PC-9 (cell line): ENCODE results near the gene HPGDS. TPM values are rescaled to one million over a fixed set of nuclear protein-coding genes. Genes with fewer than 3 reads are reported as not detected.
"Not testable (repeated sequence)": the region's sequence is repeated elsewhere in the genome, so short reads cannot be mapped to it uniquely, and the experiment has no call there.

Experiments used
- BruUV-seq: library from RNA; stranded (reverse); fragments of 400-500 nt; replicated peaks from 2 replicates; lab custom pipeline; 2021; lab: Mats Ljungman, UMichigan
- CTCF ChIA-PET: fragments of 300-600 bp; sonication (Branson Sonifier 250); formaldehyde crosslinking; loops from one replicate; lab custom pipeline; 2022; ENCODE audit warnings: antibody characterized with exemption; lab: Charles Lee
- POLR2A ChIA-PET: fragments of 300-600 bp; sonication (Branson Sonifier 250); formaldehyde crosslinking; loops from one replicate; lab custom pipeline; 2022; ENCODE audit warnings: antibody characterized with exemption; ENCODE audit not compliant: unreplicated experiment; lab: Charles Lee
- DNase-seq, 2 experiments: peaks; one replicate each; pipeline versions ENCODE4 v3.0.0 to v3.0.0-alpha.2; 2015 to 2022; ENCODE audit warnings: mixed read lengths in 1 of 2
- H2AFZ ChIP-seq: fragments of 200-600 bp; sonication (generic); 2 replicates; pipeline ENCODE4 v1.8.1; 2017; ENCODE audit warnings: antibody characterized with exemption
- H3F3A ChIP-seq: fragments of 200-600 bp; sonication (generic); 2 replicates; pipeline ENCODE4 v1.8.1; 2017; ENCODE audit warnings: antibody characterized with exemption, mild to moderate bottlenecking, low read depth; ENCODE audit not compliant: insufficient read depth
- H3K27ac ChIP-seq: fragments of 200-600 bp; sonication (generic); 2 replicates; pipeline ENCODE4 v1.6.1; 2016; ENCODE audit warnings: mixed run types
- H3K27me3 ChIP-seq: fragments of 200-600 bp; sonication (generic); 2 replicates; pipeline ENCODE4 v1.6.1; 2016; ENCODE audit warnings: low read depth, mixed run types; ENCODE audit not compliant: insufficient read depth
- H3K36me3 ChIP-seq: fragments of 200-600 bp; sonication (generic); 2 replicates; pipeline ENCODE4 v1.6.1; 2016; ENCODE audit warnings: low read depth, mixed run types
- H3K4me1 ChIP-seq: fragments of 200-600 bp; sonication (generic); replicated peaks from 2 replicates; pipeline ENCODE4 v1.6.1; 2016; ENCODE audit warnings: mixed run types; ENCODE audit not compliant: insufficient read depth
- H3K4me2 ChIP-seq: fragments of 200-600 bp; sonication (generic); 2 replicates; pipeline ENCODE4 v1.6.1; 2017; ENCODE audit warnings: mixed run types
- H3K4me3 ChIP-seq: fragments of 200-600 bp; sonication (generic); 2 replicates; pipeline ENCODE4 v1.6.1; 2016; ENCODE audit warnings: mixed run types
- H3K79me2 ChIP-seq: fragments of 200-600 bp; sonication (generic); 2 replicates; pipeline ENCODE4 v1.6.1; 2017; ENCODE audit warnings: low read depth, mixed run types
- H3K9me2 ChIP-seq: fragments of 200-600 bp; sonication (generic); 2 replicates; pipeline ENCODE4 v1.8.1; 2017; ENCODE audit warnings: mild to moderate bottlenecking; ENCODE audit not compliant: insufficient read depth
- H3K9me3 ChIP-seq: fragments of 200-600 bp; sonication (generic); 2 replicates; pipeline ENCODE4 v1.8.1; 2016; ENCODE audit warnings: low read depth; ENCODE audit not compliant: insufficient read depth
- H4K20me1 ChIP-seq: fragments of 200-600 bp; sonication (generic); 2 replicates; pipeline ENCODE4 v1.8.1; 2017; ENCODE audit not compliant: insufficient read depth
- EZH2 ChIP-seq: fragments of 200-600 bp; sonication (generic); IDR thresholded peaks from 2 replicates; pipeline ENCODE4 v1.8.0; 2017; ENCODE audit warnings: antibody characterized with exemption, low read depth
- intact Hi-C: fragments of 100-400 bp; cut with micrococcal nuclease; formaldehyde crosslinking; loops from one replicate; pipeline ENCODE4 v1.10.0; 2022; ENCODE audit not compliant: unreplicated experiment
- total RNA-seq: library from RNA; stranded (reverse); gene quantifications from 2 replicates; pipeline ENCODE4 v1.2.3, GENCODE V29; 2021
- TF ChIP-seq, protein P1 (sequence below): fragments of 200-600 bp; sonication (generic); conservative IDR thresholded peaks from 2 replicates; pipeline ENCODE4 v1.6.1; 2017; ENCODE audit warnings: mixed run types, antibody characterized with exemption, mild to moderate bottlenecking, moderate library complexity

HPGDS gene
- total RNA-seq, 1 experiment from 2014 or later: not detected

- intact Hi-C loops, H4K20me1 ChIP-seq, CTCF ChIA-PET, H3K79me2 ChIP-seq, H3K9me3 ChIP-seq, POLR2A ChIA-PET, H3K4me3 ChIP-seq, DNase-seq, BruUV-seq, H2AFZ ChIP-seq, H3K36me3 ChIP-seq, H3F3A ChIP-seq, H3K4me1 ChIP-seq, H3K9me2 ChIP-seq, H3K4me2 ChIP-seq, H3K27me3 ChIP-seq, H3K27ac ChIP-seq: not testable (repeated sequence)
Measured at GRCh38 chr4:94382891-94383290, 40.3 kb upstream of the HPGDS start.

DNA sequence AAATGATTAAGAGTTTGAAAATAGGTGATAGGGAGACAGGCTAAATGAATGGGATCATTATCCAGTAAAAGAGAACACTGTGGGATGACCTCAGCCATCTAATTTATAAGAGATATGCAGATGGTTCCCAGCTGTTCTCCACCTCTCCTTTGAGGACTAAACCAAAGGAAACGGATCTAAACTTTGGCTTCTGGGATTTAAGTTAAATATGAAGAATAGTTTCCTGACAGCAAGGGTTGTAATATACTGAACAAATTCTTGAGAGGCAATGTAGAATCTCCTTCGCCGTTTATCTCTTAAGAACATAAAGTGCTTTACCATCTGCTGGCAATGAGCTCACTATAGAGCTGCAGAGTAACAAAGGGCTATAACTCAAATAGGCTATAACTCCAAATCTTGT lies 35.4 kb upstream of the HPGDS start:
- Histone ChIP-seq H3K27ac (no peak overlapping the region), H3K79me2 (no peaks in the 10 kb centered on the region), H3K27me3 (no peaks in the 10 kb centered on the region), H3K9me3 (no peaks in the 10 kb centered on the region), H3K36me3 (no peaks in the 10 kb centered on the region), H3K4me2 (no peak overlapping the region), H3F3A (no peaks in the 10 kb centered on the region), H3K4me3 (no peak overlapping the region), H4K20me1 (no peaks in the 10 kb centered on the region), H3K4me1 (no peaks in the 10 kb centered on the region), H2AFZ (no peak overlapping the region), H3K9me2 (no peaks in the 10 kb centered on the region)
- intact Hi-C loops: no loop called here
- CTCF ChIA-PET: no interaction called here
- no TSS peak for BruUV-seq
- POLR2A ChIA-PET: interaction anchor here (0.7 kb wide), 1 partner anchor 263 kb away, joined by 3 read pairs; no protein-coding TSS in a partner anchor
- TF ChIP-seq, protein P1, sequence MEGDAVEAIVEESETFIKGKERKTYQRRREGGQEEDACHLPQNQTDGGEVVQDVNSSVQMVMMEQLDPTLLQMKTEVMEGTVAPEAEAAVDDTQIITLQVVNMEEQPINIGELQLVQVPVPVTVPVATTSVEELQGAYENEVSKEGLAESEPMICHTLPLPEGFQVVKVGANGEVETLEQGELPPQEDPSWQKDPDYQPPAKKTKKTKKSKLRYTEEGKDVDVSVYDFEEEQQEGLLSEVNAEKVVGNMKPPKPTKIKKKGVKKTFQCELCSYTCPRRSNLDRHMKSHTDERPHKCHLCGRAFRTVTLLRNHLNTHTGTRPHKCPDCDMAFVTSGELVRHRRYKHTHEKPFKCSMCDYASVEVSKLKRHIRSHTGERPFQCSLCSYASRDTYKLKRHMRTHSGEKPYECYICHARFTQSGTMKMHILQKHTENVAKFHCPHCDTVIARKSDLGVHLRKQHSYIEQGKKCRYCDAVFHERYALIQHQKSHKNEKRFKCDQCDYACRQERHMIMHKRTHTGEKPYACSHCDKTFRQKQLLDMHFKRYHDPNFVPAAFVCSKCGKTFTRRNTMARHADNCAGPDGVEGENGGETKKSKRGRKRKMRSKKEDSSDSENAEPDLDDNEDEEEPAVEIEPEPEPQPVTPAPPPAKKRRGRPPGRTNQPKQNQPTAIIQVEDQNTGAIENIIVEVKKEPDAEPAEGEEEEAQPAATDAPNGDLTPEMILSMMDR: no peak
- no peak for TF ChIP-seq EZH2
- no peak for DNase-seq

DNA sequence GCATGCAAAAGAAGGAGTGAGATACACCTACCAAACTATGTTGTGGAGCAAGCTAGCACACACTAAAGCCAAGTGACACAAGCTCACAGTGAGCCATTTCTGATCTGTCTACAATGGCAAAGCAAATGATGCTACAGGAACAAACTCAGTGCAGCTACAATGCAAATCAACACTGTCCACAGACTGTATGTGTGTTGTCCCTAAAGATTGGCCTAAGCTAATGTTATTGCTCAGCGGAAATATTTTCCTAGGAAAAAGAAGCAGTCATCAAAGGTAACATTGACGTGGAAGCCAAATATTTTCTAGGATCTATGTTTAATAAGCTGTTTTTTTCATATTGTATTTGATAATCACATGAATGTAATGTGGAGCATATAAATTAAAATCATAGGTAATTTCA lies 34.7 kb upstream of the HPGDS start:
- Histone ChIP-seq H2AFZ (no peak overlapping the region), H3K36me3 (no peaks in the 10 kb centered on the region), H3K4me1 (no peaks in the 10 kb centered on the region), H3K79me2 (no peaks in the 10 kb centered on the region), H3K4me2 (no peak overlapping the region), H4K20me1 (no peaks in the 10 kb centered on the region), H3K27me3 (no peaks in the 10 kb centered on the region), H3K9me2 (no peaks in the 10 kb centered on the region), H3K4me3 (no peak overlapping the region), H3K27ac (no peak overlapping the region), H3F3A (no peaks in the 10 kb centered on the region), H3K9me3 (no peaks in the 10 kb centered on the region)
- intact Hi-C loops: no loop called here
- no TSS peak for BruUV-seq
- ChIA-PET CTCF (no interaction called here), POLR2A (no interaction called here)
- DNase-seq: no peak
- no peak for TF ChIP-seq EZH2
- TF ChIP-seq, protein P1: no peak

DNA sequence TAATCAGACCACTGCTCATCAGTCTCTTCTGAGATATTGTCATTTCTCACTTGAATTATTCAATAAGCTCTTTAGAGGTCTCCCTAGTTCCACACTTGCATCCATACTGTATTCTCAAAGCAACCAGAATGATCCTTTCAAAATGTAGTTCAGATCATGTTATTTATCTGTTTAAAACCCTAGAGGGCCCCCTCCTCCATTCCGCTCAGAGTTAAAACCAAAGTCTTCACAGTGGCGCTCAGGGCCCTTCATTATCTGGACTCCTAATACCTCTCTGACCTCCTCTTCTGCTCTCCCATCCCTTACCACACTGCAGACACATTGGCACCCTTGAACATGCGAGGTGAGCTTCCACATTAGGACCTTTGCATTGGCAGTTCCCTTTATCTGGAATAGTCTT lies 32.7 kb upstream of the HPGDS start:
- no peak for DNase-seq
- POLR2A ChIA-PET: no interaction called here
- BruUV-seq: no TSS peak

More for the DNA sequence above, 32.7 kb upstream of the HPGDS start:
- Histone ChIP-seq H3K4me3 (no peak overlapping the region), H3K4me2 (no peak overlapping the region), H3K79me2 (no peaks in the 10 kb centered on the region), H2AFZ (no peak overlapping the region), H3K27me3 (no peaks in the 10 kb centered on the region), H3K27ac (no peak overlapping the region), H3K4me1 (no peaks in the 10 kb centered on the region), H3K36me3 (no peaks in the 10 kb centered on the region), H3K9me3 (no peaks in the 10 kb centered on the region), H3F3A (no peaks in the 10 kb centered on the region), H4K20me1 (no peaks in the 10 kb centered on the region), H3K9me2 (no peaks in the 10 kb centered on the region)
- CTCF ChIA-PET: no interaction called here
- no peak for TF ChIP-seq EZH2
- TF ChIP-seq, protein P1: no peak
- intact Hi-C loops: no loop called here
